ENCODE measurements around the gene SUCO. TPM values are rescaled to one million over a fixed set of nuclear protein-coding genes. Genes with fewer than 3 reads are reported as not detected.

Gene SUCO
- total and polyA plus RNA-seq, 2 experiments from 2014 or later = 18.0 to 49.8 TPM

- H2AFZ ChIP-seq = no peak overlapping the region
- no peaks in the 10 kb centered on the region for H3K4me1 ChIP-seq (ENCODE audit: insufficient read depth)
- H3K36me3 Mint-ChIP-seq (ENCODE audit: low read depth) = no peaks in the 10 kb centered on the region
- TF ChIP-seq JUNB (IDR thresholded peaks at IDR 0.05; ENCODE audit: unreplicated experiment) (no peak), EZH2 (IDR thresholded peaks at IDR 0.05; ENCODE audit: low read depth, unreplicated experiment) (no peak), STAT1 (IDR thresholded peaks at IDR 0.05; ENCODE audit: unreplicated experiment) (no peak), REST (IDR thresholded peaks at IDR 0.05; ENCODE audit: unreplicated experiment) (no peak), EZH2phosphoT487 (IDR thresholded peaks at IDR 0.05; ENCODE audit: unreplicated experiment) (no peak), ZNF462 (CRISPR knock-in tag; IDR thresholded peaks at IDR 0.05) (no peak), ETS1 (IDR thresholded peaks at IDR 0.05) (no peak), NANOG (IDR thresholded peaks at IDR 0.05; ENCODE audit: borderline replicate concordance) (no peak), CREB1 (CRISPR knock-in tag; IDR thresholded peaks at IDR 0.05; ENCODE audit: low read depth) (no peak), ZNF114 (CRISPR knock-in tag; IDR thresholded peaks at IDR 0.05) (no peak), ZNF331 (CRISPR knock-in tag; IDR thresholded peaks at IDR 0.05; ENCODE audit: low read depth) (no peak), POLR2AphosphoS5 (IDR thresholded peaks at IDR 0.05; ENCODE audit: low read depth) (no peak)
- TF ChIP-seq, protein P1, sequence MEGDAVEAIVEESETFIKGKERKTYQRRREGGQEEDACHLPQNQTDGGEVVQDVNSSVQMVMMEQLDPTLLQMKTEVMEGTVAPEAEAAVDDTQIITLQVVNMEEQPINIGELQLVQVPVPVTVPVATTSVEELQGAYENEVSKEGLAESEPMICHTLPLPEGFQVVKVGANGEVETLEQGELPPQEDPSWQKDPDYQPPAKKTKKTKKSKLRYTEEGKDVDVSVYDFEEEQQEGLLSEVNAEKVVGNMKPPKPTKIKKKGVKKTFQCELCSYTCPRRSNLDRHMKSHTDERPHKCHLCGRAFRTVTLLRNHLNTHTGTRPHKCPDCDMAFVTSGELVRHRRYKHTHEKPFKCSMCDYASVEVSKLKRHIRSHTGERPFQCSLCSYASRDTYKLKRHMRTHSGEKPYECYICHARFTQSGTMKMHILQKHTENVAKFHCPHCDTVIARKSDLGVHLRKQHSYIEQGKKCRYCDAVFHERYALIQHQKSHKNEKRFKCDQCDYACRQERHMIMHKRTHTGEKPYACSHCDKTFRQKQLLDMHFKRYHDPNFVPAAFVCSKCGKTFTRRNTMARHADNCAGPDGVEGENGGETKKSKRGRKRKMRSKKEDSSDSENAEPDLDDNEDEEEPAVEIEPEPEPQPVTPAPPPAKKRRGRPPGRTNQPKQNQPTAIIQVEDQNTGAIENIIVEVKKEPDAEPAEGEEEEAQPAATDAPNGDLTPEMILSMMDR (conservative IDR thresholded peaks at IDR 0.05; ENCODE audit: low read depth in 2 of 2) = no peak
- H3K9me3 Mint-ChIP-seq = no peaks in the 10 kb centered on the region
- no peak overlapping the region for H3K4me2 ChIP-seq
- no peak overlapping the region for H3K27ac Mint-ChIP-seq
- no peak for ATAC-seq
- H4K20me1 ChIP-seq (replicated peaks; ENCODE audit: insufficient read depth) = no peaks in the 10 kb centered on the region
- H3K4me3 ChIP-seq = no peak overlapping the region
- H3K9me2 ChIP-seq (ENCODE audit: insufficient read depth) = no peaks in the 10 kb centered on the region
- no peak overlapping the region for H3K4me3 Mint-ChIP-seq
- no peaks in the 10 kb centered on the region for H3K79me2 ChIP-seq (replicated peaks; ENCODE audit: insufficient read depth)
- DNase-seq (ENCODE audit: low spot score) = no peak
- no peaks in the 10 kb centered on the region for H3K27me3 Mint-ChIP-seq (ENCODE audit: insufficient read depth, low read depth, poor library complexity)
- no peaks in the 10 kb centered on the region for H3K4me1 Mint-ChIP-seq
- no peak overlapping the region for H3K27ac ChIP-seq (ENCODE audit: low read depth)
- no peaks in the 10 kb centered on the region for H3F3A ChIP-seq (replicated peaks; ENCODE audit: low read depth)
- no peaks in the 10 kb centered on the region for H3K27me3 ChIP-seq (ENCODE audit: insufficient read depth)
- H3K36me3 ChIP-seq (ENCODE audit: insufficient read depth) = no peaks in the 10 kb centered on the region
These were observed 15.4 kb upstream of the SUCO start for GRCh38 chr1:172517545-172517944.
